WTC11 (cell line): Measurements from ENCODE around the gene CNTNAP2.

ENCODE experiments used
- ATF1 ChIP-seq: sonication (generic); formaldehyde crosslinking; IDR thresholded peaks from 2 replicates; pipeline ENCODE4 v1.8.1; 2023; ENCODE audit warnings: mild to moderate bottlenecking, moderate library complexity, missing genetic modification reagents
- CTCF ChIP-seq: fragments of 200-600 bp; IDR thresholded peaks from 2 replicates; pipeline ENCODE4 v1.8.0; 2022; ENCODE audit warnings: antibody characterized with exemption
- IRF2 ChIP-seq: sonication (generic); formaldehyde crosslinking; IDR thresholded peaks from 2 replicates; pipeline ENCODE4 v1.8.0; 2022; ENCODE audit warnings: low read depth, missing genetic modification reagents, borderline replicate concordance
- NFATC4 ChIP-seq: fragments of 250-450 bp; sonication (Bioruptor Pico); IDR thresholded peaks from 2 replicates; pipeline ENCODE4 v1.9.0; 2021; ENCODE audit warnings: mild to moderate bottlenecking
- SP1 ChIP-seq: sonication (generic); formaldehyde crosslinking; conservative IDR thresholded peaks from 2 replicates; pipeline ENCODE4 v1.8.1; 2022; ENCODE audit warnings: missing genetic modification reagents
- ZNF138 ChIP-seq: sonication (generic); formaldehyde crosslinking; conservative IDR thresholded peaks from 2 replicates; pipeline ENCODE4 v1.8.1; 2022; ENCODE audit warnings: mild to moderate bottlenecking, moderate library complexity, missing genetic modification reagents

DNA sequence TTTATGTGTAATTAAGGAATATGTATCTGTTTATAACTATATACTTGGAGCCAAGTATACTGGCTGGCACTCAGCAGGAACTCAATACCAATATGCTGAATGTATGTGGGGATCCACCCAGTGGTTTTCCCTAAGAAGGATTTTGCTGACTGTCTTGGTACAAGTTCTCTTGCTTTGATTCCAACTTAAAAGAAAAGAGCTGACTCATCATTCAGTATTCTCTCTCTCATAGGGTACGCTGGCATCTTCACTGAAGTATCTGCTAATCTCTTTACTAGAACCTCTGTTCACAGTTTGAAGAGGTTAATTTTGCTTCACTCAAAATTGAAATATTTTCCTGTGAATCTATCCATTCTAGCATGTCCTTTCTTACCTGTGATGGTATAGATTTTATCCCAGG, 1044.8 kb downstream of the CNTNAP2 start:
- TF ChIP-seq ATF1 (CRISPR knock-in tag) (no peak), ZNF138 (CRISPR knock-in tag) (no peak), CTCF (no peak), NFATC4 (no peak), SP1 (CRISPR knock-in tag) (no peak), IRF2 (no peak)
